DMS79 treated with DMSO at 0.1 percent for 48 hours (cell line): Measurements from ENCODE around the gene ACAD8.

Experiments
- DNase-seq: peaks from one replicate; lab custom pipeline; 2025; lab: John Stamatoyannopoulos, UW

The ACAD8 gene

GRCh38 chr11:134253188-134253993 is at the start of gene ACAD8, which contains the start of gene THYN1:
Gene ACAD8 (plus strand): TSS chr11:134253568. CDS start chr11:134253601, 33 bp downstream.
Gene THYN1 (minus strand): TSS chr11:134253352. CDS start chr11:134252882, 470 bp downstream.
- peak; percentile 96 for DNase-seq

- no peak for DNase-seq
These were observed 47.6 kb upstream of the ACAD8 start for GRCh38 chr11:134205729-134206128.

- DNase-seq = no peak
These were observed 47.2 kb upstream of the ACAD8 start for GRCh38 chr11:134206185-134206584.

- no peak for DNase-seq
These were observed 45.7 kb upstream of the ACAD8 start for GRCh38 chr11:134207538-134208239.

- no peak for DNase-seq
These were observed 37.5 kb upstream of the ACAD8 start for GRCh38 chr11:134215836-134216235.

- no peak for DNase-seq
These were observed 36.6 kb upstream of the ACAD8 start for GRCh38 chr11:134216816-134217215.

GRCh38 chr11:134223121-134223520 is 30.2 kb upstream of the ACAD8 start:
- no peak for DNase-seq

- DNase-seq = peak; percentile 99
These were observed 29.3 kb upstream of the ACAD8 start, which contains the start of the genes NCAPD3 and VPS26B for GRCh38 chr11:134223836-134224709. Gene NCAPD3 (minus strand): TSS chr11:134223967. CDS start chr11:134223926, 41 bp downstream. Gene VPS26B (plus strand): TSS chr11:134224671. CDS start chr11:134225123, 452 bp downstream.

- peak; percentile 53 for DNase-seq
These were observed 28.4 kb upstream of the ACAD8 start for GRCh38 chr11:134224710-134225664.

GRCh38 chr11:134226806-134227325 is 26.5 kb upstream of the ACAD8 start:
- DNase-seq = no peak

GRCh38 chr11:134228625-134229024 is 24.7 kb upstream of the ACAD8 start:
- DNase-seq = no peak

GRCh38 chr11:134229126-134229790 is 24.1 kb upstream of the ACAD8 start:
- DNase-seq = no peak

- DNase-seq = no peak
These were observed 23.0 kb upstream of the ACAD8 start for GRCh38 chr11:134230339-134230738.

- no peak for DNase-seq
These were observed 21.3 kb upstream of the ACAD8 start for GRCh38 chr11:134231958-134232659.

GRCh38 chr11:134233729-134234179 is 19.6 kb upstream of the ACAD8 start:
- DNase-seq = no peak

GRCh38 chr11:134235399-134235798 is 18.0 kb upstream of the ACAD8 start:
- DNase-seq = no peak

- DNase-seq = no peak
These were observed 16.4 kb upstream of the ACAD8 start for GRCh38 chr11:134236834-134237556.

- no peak for DNase-seq
These were observed 15.8 kb upstream of the ACAD8 start for GRCh38 chr11:134237557-134237922.

GRCh38 chr11:134238956-134239355 is 14.4 kb upstream of the ACAD8 start:
- DNase-seq = no peak
